Bone marrow (tissue), 2 donors: ENCODE results near the gene CAMKK1.

Experiments
- DNase-seq, 2 donors: peaks; one replicate each; lab custom pipeline; 2025; lab: John Stamatoyannopoulos, UW

Gene CAMKK1

DNA sequence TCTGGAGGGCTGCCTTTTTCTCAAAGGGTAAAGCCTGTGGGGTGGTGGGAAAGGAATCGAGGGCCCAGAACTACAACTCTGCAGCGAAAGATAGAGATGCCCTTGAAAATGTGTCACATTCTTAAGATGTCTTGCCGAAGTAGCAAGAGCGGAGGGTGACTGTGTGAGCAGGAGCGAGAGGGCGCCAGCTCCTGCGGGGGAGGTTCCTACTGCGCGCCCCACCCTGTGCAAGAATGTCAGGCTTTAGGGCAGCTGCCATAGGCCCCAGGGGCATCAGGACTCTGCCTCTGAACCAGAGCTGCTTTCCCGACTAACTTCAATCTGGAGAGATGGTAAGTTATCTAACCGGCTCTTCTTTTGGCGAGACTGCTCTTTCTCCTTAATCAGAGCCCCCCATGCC is 80.1 kb downstream of the CAMKK1 start:
- DNase-seq = no peak

DNA sequence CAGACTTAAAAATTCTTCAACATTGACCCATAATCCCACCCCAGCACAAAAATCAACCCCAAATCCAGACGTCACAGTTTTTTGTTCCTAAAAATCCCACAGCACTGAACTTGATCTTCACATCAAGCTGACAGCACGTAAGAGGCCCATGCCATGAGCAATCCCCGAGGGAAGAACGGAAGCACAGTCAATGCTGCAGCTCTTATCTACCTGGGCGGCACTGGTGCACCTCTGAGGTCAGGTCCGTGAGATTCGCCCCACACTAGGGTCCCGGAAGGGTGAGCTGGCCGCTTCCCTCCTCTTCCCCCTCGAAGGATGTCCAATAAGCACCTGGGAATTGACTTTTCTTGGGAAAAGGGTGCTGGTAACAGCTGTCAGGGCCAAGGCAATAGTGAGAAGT is 80.6 kb downstream of the CAMKK1 start:
- no peak for DNase-seq
